Endometrium (tissue), 2 donors: ENCODE data around the gene SDF2L1.
"Not testable (repeated sequence)": the region's sequence is repeated elsewhere in the genome, so short reads cannot be mapped to it uniquely, and the experiment has no call there.

Experiments
- FAIRE-seq: peaks from 2 replicates; lab custom pipeline; 2012; peaks lifted over from hg19 to GRCh38; lab: Jason Lieb, UNC
- donor health status: control.
- donor health status: control.

Gene SDF2L1

GRCh38 chr22:21665047-21665851, 23.1 kb downstream of the SDF2L1 start:
- no peak for FAIRE-seq

DNA sequence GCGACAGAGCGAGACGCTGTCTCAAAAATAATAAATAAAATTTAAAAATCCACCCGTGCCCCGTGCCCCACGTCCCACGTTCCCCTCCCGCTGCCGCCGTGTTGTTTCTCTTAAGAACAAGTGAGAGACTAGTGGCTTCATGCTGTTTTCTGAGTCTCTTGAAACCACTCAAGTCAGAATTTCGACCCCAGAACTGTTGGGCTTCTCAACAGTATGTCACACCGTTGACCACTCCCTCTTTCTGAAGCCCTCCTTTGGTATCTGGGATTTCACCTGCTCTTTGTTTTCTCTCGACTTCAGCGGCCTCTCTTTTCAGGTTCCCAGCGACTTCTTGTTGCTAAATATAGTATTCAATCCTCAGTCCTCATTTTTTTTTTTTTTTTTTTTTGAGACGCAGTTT, 24.7 kb downstream of the SDF2L1 start:
- FAIRE-seq = no peak

DNA sequence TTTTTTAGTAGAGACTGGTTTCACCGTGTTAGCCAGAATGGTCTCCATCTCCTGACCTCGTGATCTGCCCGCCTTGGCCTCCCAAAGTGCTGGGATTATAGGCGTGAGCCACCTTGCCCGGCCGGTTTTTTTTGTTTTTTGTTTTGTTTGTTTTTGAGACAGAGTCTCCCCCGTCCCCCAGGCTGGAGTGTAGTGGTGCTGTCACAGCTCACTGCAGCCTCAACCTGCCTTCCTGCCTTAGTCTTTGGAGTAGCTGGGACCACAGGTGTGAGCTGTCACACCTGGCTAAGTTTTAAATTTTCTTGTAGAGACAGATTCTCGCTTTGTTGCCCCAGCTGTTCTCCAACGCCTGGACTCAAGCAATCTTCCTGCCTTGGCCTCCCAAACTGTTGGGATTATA, 26.9 kb downstream of the SDF2L1 start:
- no peak for FAIRE-seq

- FAIRE-seq = no peak
Measured at GRCh38 chr22:21672107-21672629, 30.1 kb downstream of the SDF2L1 start.

DNA sequence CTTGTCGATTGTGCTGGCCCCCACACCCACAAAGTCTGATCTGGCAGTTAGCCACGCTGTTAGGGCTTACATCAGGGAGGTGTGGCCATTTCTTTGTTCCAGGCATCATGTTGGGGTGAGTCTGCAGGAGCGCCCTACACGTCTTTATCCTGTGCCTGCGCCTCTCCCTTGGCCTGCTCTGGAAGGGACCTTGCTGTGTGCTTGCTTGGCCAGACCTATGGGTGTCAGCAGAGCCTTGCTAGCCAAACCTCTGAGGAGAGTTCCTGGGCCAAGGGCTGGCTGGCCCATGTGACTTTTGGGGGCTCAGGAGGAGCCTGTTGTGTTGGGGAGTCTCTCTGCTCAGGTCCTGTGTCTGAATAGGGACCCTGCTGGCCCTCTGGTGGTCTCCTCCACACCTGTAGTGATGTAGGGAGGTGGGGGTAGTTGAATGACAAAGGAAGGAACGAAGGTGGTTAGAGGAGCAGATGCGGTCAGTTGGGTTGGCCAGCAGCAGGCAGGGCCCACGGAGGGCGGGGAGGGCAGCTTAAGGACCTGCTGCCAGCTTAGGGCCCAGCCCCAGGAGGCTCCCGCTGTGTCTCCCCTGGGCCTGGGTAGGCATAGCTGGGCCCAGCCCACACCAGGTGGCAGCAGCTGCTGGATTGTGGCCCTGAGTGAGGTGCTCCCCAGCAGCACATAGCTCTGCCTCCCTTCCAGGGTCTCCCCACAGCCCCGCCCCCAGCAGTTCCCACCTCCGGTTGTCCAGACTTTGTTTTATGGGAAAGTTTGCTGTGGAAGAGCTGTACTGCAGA, 31.6 kb downstream of the SDF2L1 start:
- FAIRE-seq = no peak

DNA sequence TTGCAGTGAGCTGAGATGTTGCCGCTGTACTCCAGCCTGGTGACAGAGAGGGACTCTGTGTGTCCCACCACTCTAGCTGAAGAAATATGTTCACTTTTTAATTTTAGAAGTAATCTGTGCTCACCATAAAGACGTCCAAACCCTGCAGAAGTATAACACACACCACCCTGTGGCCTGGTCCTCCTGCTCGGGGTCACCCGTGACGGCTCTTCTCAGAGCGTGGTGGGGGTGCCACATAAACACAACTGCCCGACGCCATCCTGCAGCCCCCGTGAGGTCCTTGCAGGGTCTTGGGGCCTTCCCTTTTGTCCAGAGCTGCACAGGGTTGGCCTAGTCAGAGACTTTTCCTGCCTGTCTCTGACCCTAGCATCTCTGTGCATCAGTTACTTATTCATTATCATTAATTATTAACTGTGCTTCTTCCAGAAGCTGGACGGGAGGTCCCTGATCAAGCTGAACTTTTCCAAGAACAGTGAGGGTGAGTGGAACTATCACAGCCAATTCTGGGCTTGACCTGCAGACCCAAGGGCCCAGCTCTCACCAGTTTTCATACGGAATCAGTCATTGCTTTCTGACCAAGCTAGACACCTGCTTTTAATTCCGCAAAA, 32.6 kb downstream of the SDF2L1 start:
- FAIRE-seq = no peak

- no peak for FAIRE-seq
Measured at GRCh38 chr22:21677606-21678443, 35.7 kb downstream of the SDF2L1 start.

DNA sequence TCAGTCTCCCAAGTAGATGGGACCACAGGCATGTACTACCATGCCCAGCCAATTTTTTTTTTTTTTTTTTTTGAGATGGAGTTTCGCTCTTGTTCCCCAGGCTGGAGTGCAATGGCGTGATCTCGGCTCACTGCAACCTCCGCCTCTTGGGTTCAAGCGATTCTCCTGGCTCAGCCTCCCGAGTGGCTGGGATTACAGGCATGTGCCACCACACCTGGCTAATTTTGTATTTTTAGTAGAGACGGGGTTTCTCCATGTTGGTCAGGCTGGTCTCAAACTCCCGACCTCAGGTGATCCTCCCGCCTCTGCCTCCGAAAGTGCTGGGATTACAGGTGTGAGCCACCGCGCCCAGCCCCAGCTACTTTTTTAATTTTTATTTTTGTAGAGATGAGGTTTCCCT, 36.7 kb downstream of the SDF2L1 start:
- FAIRE-seq = not testable (repeated sequence)

DNA sequence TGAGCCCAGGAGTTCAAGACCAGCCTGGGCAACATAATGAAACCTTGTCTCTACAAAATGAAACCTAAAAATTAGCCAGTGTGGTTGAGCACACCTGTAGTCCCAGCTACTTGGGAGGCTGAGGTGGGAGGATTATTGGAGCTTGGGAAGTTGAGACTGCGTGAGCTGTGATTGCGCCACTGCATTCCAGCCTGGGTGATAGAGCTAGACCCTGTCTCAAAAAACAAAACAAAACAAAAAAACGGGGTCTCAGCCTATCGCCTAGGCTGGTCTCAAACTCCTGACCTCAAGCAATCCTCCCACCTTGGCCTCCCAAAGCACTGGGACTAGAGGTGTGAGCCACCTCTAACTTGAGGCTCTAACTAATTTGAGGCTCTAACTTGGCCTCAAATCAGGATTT, 37.3 kb downstream of the SDF2L1 start:
- FAIRE-seq = no peak

DNA sequence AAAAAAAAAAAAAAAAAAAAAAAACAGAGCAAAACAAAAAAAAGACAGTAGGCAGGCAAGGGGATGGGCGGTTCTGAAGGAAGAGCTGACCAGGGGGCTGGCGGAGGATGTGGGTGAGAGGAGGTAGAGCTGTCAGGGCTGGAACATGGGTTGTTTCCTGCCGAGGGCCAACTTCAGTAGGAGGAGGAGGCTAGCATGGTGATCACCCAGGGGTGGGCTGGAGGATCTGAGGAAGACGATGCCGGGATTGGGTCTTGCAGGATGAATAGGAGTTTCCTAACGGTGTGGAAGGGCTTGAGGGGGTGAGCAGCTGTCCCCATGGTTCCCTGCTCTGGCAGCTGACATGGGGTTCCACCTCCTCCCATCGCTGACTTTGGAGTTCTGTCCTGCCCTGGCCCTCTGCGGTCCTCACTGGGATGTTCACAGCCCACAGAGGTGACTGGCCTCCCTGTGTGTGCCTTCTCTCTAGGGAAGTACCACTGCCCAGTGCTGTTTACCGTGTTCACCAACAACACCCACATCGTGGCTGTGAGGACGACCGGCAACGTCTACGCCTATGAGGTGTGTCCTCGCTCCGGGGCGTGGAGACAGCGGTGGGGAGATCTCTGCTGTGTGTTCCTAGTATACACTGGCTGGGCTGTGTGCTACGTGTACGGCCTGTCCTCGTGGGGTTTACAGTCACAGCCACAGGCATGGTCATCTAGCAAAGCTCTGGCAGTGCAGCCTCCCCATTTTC, 38.9 kb downstream of the SDF2L1 start:
- FAIRE-seq = no peak

- no peak for FAIRE-seq
Measured at GRCh38 chr22:21681566-21682370, 39.7 kb downstream of the SDF2L1 start.

- FAIRE-seq = no peak
Measured at GRCh38 chr22:21682385-21683175, 40.5 kb downstream of the SDF2L1 start.

- no peak for FAIRE-seq
Measured at GRCh38 chr22:21683401-21683811, 41.3 kb downstream of the SDF2L1 start.

- FAIRE-seq = no peak
Measured at GRCh38 chr22:21684492-21685163, 42.5 kb downstream of the SDF2L1 start.

- no peak for FAIRE-seq
Measured at GRCh38 chr22:21685164-21685513, 43.0 kb downstream of the SDF2L1 start.

DNA sequence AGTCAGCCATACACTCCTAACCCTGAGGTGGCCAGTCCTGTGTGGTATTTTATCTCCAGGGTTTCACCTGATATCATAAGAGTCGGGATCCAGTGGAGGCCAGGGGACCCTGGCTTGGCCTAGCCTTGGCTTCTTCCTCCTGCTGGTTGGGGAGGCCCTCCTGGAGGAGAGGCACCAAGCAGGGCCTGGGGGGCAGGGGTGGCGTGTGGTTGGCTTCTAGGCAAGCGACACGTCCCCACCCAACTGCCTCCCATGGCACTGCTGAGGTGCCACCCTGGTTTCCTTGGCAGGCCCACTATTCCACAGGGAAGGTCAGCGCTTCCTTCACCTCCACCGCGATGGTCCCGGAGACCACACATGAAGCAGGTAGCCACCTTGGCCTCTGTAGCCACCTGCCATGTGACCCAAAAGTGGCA, 44.1 kb downstream of the SDF2L1 start:
- FAIRE-seq = no peak

GRCh38 chr22:21686634-21687393, 44.7 kb downstream of the SDF2L1 start:
- FAIRE-seq = no peak

DNA sequence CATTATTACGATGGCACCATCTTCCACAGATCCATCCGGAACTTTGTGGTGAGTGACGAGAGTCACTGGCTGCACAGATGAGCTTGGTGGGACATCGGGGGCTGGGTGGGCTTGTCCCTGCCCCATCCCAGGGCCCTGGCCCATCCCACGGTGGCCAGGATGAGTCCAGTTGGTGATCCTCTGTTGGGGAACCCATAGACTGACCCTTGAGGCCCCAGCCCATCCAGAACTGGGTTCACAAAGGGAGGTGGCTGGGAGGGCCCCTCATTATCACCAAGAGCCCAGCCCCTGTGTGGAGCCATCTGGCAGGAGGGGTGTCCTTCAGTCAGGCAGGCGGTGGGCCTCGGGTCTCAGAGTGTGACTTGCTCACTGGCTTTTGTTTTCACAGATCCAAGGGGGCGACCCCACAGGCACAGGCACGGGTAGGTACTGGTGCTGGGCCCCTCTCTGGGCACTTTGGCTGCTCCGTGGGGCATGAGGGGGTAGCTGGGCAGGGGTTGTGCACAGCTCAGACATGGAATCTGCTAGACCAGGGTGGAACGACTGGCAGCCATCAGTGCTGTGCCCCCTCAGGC, 45.7 kb downstream of the SDF2L1 start:
- FAIRE-seq = no peak
